T-helper 1 cell (primary cell): ENCODE data around the gene MINDY3.
A peak's percentile ranks its signal among the peaks of the same experiment; 100 is the strongest.
"Not testable (repeated sequence)": the region's sequence is repeated elsewhere in the genome, so short reads cannot be mapped to it uniquely, and the experiment has no call there.

Experiments
- DNase-seq, 5 donors: peaks; one replicate each; pipeline ENCODE4 v3.0.0-alpha.2; 2012 to 2020

The MINDY3 gene

GRCh38 chr10:15856328-15857015 is 3.8 kb downstream of the MINDY3 start:
- DNase-seq, result no peak

DNA sequence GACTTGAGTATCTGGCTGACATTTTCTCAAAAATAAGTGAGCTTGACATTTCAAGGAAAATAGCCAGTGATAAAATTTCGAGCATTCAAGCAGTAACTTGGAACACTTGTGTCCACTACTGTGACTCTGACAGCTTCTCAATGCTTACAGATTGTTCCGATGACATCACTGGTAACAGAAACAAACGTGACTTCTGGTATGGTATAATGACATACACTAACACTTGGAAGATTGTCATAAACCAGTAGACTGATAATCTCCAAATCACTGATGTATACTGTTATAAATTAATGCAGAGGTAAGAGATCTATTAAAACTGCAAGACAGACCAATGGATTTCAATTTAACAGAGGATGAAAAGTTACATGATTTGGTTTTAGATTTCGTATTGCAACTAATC is 6.5 kb downstream of the MINDY3 start:
- DNase-seq, result no peak

DNA sequence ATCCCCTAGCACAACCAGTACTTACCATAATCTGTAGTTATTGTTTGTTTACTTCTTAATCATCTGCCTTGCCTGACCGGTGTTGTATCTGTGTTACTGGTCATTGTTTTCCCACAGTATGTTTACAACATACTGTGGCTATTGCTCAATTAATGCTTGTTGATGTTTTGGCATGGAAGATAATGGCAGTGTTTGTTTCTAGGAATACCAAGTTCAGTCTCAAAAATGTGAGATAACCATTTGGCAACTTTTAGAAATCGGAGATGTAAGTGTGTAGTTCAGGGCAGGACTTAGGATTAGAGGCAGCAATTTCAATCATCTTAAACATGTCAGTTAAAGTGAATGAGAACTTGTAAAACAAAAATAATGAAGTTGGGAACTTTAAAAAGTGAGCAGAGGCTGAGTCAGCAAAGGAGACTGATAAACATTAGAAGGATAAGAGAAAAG is 8.2 kb downstream of the MINDY3 start:
- DNase-seq, result no peak

- not testable (repeated sequence) for DNase-seq
These were observed 9.8 kb downstream of the MINDY3 start for GRCh38 chr10:15850337-15850978.

DNA sequence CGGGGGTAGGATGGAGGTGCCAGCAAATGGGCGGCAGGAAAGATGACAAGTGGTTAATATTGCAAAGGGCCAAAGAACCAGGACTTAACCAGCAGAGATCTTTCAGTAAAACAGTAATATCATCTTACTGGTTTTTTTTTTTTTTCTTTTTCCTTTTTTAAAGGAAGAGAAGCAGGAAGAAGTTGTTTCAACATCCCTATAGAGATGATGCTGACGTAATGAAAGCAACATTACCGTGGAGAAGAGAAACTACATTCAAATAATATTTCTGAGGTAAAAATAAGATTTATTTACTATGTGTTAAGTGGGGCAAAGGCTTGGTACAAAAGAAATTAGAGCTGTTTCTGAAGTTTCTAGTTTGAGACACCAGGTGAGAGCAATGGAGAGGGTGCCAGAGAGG is 11.0 kb downstream of the MINDY3 start:
- no peak for DNase-seq

- no peak for DNase-seq
These were observed 12.8 kb downstream of the MINDY3 start for GRCh38 chr10:15847481-15847880.

DNA sequence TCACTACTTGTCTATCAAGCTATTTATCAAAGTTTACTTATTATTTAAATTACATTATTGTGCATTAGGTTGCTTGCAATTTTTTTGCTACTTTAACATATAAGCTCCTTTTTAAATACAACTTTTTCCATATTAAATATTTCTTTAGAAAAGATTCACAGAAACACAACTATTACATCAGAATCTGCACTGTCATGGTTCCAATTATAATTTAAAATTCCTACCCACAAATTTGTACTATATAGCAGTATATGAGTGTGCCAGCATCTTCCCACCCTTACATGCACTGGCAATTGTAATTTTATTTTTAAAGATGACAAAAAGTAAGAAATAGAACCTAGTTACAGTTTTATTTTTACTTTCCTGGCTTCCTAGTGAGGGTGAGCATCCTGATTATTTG is 15.8 kb downstream of the MINDY3 start:
- no peak for DNase-seq

DNA sequence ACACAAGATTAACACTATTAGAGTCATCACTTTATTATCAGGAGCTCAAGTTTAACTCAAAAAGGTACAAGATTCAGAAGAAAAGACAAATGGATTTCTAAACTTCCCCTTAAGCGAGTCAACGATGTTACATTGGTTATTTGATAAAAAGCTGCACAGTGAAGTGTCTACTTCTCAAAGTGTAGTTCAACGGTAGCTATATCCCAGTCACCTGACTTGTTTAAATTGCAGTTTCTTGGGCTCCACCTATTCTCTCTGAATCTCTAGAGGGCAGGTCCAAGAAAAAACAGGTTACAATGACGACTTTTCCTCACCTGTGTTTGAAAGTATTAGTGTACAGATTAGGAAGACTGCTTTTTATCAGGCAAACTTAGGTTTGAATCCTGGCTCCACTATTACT is 16.6 kb downstream of the MINDY3 start:
- no peak for DNase-seq

GRCh38 chr10:15842556-15843169 is 17.6 kb downstream of the MINDY3 start:
- peak in 1 of 5 donors; percentile 50 for DNase-seq

- no peak for DNase-seq
These were observed 18.6 kb downstream of the MINDY3 start for GRCh38 chr10:15841696-15842095.

DNA sequence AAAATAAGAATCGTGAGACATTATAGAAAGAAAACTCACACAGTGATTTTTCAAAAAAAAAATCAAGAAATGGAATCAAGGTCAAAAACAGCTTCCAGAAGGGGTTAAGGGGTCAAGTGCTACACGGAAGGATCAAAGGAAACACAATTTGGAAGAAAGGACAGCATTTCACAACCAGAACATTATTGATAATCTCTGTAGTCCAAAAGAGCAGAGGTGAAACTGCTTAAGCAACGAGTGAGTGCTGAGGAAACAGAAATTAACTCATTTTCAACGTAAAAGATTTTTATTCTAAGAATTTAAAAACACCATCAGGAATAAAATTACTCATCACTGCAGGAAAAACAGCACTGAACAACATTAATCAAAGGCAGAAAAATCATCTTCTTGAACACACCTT is 23.5 kb downstream of the MINDY3 start:
- peak in 1 of 5 donors; percentile 75 for DNase-seq

- DNase-seq, result no peak
These were observed 30.8 kb downstream of the MINDY3 start for GRCh38 chr10:15829495-15829894.

DNA sequence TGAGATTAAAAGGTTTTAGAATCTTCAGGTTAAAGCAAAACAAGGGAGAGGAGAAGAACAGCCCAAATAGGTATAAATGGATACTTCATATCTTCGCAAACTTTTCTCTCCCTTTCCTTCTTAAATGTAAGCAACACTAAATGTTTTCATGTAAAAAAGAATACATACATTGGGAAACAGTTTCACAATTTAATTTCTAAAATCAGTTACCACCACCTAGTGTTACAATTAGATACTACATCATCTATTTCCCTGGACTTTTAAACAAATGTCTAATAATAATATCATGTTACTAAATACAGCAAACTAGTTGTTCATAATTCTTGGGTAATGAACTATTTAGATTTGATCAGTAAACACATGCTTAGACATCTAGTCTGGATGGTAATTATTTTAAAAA is 35.8 kb downstream of the MINDY3 start:
- DNase-seq, result no peak

DNA sequence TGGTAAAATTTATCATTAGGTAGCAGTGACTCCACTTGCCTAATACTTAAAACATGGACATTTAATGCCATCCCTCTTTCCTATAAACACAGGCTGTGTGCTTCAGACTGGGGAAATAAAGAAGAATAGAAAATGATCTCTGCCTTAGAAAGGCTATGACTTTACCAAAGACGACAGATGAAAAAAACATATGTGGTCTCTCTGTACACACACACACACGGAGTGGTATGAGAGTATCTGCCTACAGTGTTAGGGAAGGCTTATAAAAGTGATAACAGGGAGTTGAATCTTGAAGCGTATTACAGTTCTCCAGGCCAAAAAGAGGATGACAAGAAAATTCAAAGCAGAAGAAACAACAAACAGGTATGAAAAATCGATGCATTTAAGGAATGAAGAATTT is 38.2 kb downstream of the MINDY3 start:
- no peak for DNase-seq

DNA sequence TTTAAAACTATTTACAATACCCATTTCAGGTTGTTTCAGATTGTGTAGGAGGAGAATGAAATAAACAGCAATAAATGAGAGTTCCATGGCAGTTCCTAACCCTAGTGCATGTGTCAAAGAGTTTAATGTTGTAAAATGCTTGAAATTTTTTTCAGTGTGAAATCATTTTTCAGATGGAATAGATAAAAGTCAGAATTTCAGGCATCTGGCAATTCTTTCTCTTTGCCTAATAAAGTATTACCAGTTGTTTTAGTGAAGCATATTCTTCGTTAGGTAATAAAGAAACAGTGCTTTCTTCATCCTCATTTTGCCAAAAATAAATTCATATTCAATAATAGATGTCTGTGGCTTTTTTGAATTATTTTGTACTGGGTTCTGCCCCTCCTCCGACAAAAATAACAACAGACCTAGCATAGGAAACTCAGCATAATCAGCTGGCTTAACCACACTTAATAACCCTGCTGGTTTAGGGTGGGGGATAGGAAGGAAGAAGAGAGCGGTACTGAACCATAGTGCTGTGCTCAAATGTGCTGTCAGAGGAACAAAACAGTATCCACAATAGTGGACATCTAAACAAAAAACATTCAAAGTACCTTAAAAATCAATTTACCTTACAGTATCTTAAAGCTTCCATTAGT is 39.1 kb downstream of the MINDY3 start:
- no peak for DNase-seq

DNA sequence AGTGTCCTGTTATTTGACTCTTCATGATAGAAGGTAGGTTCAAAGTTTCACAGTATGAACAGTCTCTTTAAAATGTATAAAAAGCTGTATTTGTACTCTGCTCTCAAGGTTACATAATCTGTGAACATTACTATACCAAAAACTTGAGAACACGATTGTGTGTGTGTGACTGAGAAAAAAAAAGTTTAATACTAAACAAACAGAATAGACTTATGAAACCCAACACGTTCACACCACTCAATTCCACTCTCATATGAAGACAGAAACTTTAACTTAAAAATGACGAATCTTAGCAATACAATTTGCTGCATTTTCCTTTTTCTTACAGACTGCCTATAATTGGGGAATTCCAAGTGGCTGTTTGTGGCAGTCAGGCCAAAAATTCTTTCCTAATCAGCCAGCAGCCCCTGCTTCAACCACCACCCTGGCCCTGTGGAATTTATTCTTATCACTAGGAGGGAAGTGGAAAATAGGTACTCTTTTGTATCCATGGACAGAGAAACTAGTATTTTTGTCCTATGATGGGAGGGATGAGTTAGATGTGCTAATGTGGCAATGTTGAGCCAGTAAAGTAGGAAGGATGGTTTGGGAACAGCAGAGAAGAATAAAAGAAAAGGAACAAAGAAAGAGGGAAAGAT is 42.8 kb downstream of the MINDY3 start:
- DNase-seq, result no peak

DNA sequence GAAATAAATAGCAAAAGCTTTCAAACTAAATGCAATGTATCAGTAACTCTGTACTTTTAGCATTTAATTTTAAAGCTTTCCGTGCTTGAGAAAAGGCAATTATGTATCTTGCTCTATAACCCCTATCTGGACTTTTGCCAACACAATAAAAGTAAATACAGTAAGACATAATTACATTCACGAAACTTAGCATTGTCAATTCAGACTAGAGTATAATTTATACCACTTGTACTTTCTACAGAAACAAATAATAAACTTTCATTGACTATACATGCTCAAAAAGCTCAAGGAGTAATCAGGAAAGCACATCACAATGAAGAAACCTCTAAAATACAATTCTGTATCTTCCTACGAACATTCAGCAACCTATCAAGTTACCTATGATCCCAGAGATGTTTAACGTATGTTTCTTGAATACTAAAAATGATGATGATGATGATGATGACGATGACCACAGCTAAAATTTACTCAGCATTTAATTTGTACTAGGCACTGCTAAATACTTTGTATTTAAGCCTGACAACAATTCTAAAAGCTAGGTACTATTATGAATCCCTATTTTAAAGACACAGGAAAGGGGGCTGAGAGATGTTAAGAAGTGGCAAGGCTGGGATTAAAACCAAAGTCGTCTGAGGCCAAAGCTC is 44.9 kb downstream of the MINDY3 start:
- DNase-seq, result no peak

- DNase-seq, result no peak
These were observed 45.7 kb downstream of the MINDY3 start for GRCh38 chr10:15814565-15814964.

DNA sequence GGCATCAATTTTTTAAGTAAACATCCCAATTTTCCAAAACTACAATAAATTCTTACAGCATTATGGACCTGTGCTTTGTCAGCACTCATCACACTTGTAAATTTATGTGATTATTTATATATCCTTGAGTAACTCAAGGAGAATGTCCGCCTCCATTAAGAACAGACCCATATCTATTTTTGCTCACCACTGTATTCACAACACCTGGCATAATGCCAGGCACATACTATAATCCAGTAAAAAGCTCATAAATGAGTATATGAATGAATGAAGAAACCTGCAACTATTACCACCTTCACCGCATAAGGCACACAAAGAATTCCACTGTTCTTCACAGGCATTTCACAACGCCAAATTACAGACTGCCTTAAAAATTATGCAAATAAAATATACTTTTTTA is 46.9 kb downstream of the MINDY3 start:
- no peak for DNase-seq

DNA sequence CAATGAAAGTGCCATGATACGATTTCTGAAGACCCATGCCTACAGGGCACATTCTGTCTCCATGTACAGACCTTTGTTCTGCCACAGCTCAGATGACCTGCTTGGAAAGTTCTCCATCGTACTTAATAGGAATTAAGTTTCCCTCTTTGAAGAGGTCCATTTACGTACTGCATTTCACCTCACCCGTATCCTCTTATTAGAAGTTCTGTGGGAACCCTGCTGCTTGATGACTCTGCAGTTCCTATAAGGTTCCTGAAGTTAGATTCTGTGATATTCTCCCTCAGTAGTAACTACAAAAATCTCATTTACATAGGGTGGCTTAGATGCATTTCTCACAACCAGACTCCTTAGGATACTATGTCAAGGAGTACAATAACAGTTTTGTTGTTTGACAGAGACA is 50.9 kb downstream of the MINDY3 start:
- no peak for DNase-seq

DNA sequence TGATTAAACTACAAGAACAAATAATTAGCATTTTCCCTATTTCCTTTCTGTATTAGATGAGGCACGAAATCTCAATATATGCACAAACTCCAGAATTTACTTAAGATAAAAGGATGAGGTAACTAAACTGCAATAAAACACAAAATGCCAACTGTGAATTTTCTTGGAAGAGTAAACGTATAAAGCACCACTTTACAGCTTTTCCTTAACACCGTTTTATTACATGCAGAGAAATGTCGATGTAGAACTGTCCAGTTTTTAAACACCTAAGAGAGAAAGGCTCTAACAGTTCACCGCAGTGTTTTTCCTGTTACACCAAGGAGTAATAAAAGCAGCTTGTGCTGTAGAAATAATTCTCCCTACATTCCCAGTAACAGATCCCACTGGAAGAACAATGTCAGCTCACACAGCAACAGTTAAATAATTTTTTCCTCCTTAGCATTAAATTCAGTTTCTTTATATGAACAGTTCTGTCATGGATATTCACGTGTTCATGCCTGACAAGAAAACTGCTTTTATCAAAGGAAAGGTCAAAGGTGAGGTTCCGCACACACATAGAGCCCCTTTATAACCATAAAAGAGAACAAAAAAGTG is 52.0 kb downstream of the MINDY3 start:
- DNase-seq, result no peak

DNA sequence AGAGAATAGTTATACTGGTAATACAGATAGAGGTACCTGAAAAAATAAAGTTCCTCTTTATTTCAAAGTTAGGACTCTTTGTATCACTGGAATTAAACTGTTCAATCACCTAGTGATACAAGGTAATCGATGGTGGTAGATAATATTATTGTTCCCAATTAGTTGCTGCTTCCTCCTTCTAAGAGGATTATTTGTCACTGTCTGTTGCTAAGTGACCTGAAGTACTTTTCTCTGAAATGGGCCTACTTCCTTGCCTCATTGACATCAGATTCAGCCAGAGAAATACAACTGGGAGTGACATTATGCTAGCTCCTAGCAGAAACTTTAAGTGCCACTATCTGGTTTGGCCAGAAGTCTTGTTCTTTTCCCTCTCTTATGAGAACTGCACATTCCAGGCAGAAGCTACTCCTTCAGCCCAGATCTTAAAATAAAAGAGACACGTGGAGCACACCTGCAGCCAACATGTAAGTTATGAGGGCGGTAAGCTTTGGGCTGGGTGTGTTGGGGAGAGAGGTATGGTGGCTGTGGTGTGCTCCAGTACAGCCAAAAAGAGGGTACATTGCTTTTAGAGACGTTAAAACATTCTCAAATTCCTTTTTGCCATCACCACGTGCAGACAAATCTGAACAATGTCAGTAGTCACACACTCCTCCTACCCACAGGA is 54.8 kb downstream of the MINDY3 start:
- no peak for DNase-seq
